ENCODE data around the gene PROSER2. TPM values are rescaled to one million over a fixed set of nuclear protein-coding genes. Genes with fewer than 3 reads are reported as not detected.

Gene PROSER2
- total RNA-seq, 2 donors from 2014 or later: 24.7 to 39.9 TPM

- H3K4me1 ChIP-seq (replicated peaks): no peaks in the 10 kb centered on the region
- no peaks in the 10 kb centered on the region for H3K36me3 ChIP-seq
- intact Hi-C loops (cut with DNase I): no loop called here
- H3K27ac ChIP-seq: no peak overlapping the region
- no peak for DNase-seq (ENCODE audit: low spot score)
- TF ChIP-seq CTCF (IDR thresholded peaks at IDR 0.05) (no peak), POLR2A (IDR thresholded peaks at IDR 0.05) (no peak), POLR2AphosphoS5 (IDR thresholded peaks at IDR 0.05) (no peak)
- 29% methylated on average over 2 of the region's 2 CpGs for WGBS
- H3K9me3 ChIP-seq: no peaks in the 10 kb centered on the region
- H3K27me3 ChIP-seq (replicated peaks; ENCODE audit: insufficient read depth): no peaks in the 10 kb centered on the region
- no peak overlapping the region for H3K4me3 ChIP-seq
Measured at GRCh38 chr10:11789306-11789705, 33.9 kb upstream of the PROSER2 start.

GRCh38 chr10:11789956-11790355, 33.2 kb upstream of the PROSER2 start:
- DNase-seq (ENCODE audit: low spot score): no peak
- Histone ChIP-seq H3K27me3 (replicated peaks; ENCODE audit: insufficient read depth) (no peaks in the 10 kb centered on the region), H3K27ac (no peak overlapping the region), H3K36me3 (no peaks in the 10 kb centered on the region), H3K4me3 (no peak overlapping the region), H3K4me1 (replicated peaks) (peaks cover 2% of the 10 kb centered on the region), H3K9me3 (no peaks in the 10 kb centered on the region)
- intact Hi-C loops (cut with DNase I): no loop called here
- TF ChIP-seq POLR2AphosphoS5 (IDR thresholded peaks at IDR 0.05): no peak
- no peak for TF ChIP-seq CTCF (IDR thresholded peaks at IDR 0.05)
- TF ChIP-seq POLR2A (IDR thresholded peaks at IDR 0.05): no peak
- 65% methylated on average over 8 of the region's 8 CpGs for WGBS

- intact Hi-C loops (cut with DNase I): no loop called here
- WGBS: 87% methylated on average over 11 of the region's 12 CpGs
- Histone ChIP-seq H3K4me1 (replicated peaks) (peaks cover 3% of the 10 kb centered on the region), H3K36me3 (no peaks in the 10 kb centered on the region), H3K27me3 (replicated peaks; ENCODE audit: insufficient read depth) (no peaks in the 10 kb centered on the region), H3K4me3 (no peak overlapping the region), H3K27ac (no peak overlapping the region), H3K9me3 (no peaks in the 10 kb centered on the region)
- TF ChIP-seq CTCF (IDR thresholded peaks at IDR 0.05) (no peak), POLR2AphosphoS5 (IDR thresholded peaks at IDR 0.05) (no peak), POLR2A (IDR thresholded peaks at IDR 0.05) (no peak)
- no peak for DNase-seq (ENCODE audit: low spot score)
Measured at GRCh38 chr10:11793762-11794479, 29.2 kb upstream of the PROSER2 start.

- WGBS: 97% methylated on average over 5 of the region's 5 CpGs
- DNase-seq (ENCODE audit: low spot score): no peak
Measured at GRCh38 chr10:11794566-11794965, 28.6 kb upstream of the PROSER2 start.

More at GRCh38 chr10:11794566-11794965, 28.6 kb upstream of the PROSER2 start:
- Histone ChIP-seq H3K27me3 (replicated peaks; ENCODE audit: insufficient read depth) (no peaks in the 10 kb centered on the region), H3K36me3 (no peaks in the 10 kb centered on the region), H3K4me3 (no peak overlapping the region), H3K9me3 (no peaks in the 10 kb centered on the region), H3K27ac (no peak overlapping the region), H3K4me1 (replicated peaks) (peaks cover 3% of the 10 kb centered on the region)
- intact Hi-C loops (cut with DNase I): no loop called here
- TF ChIP-seq POLR2AphosphoS5 (IDR thresholded peaks at IDR 0.05): no peak
- no peak for TF ChIP-seq POLR2A (IDR thresholded peaks at IDR 0.05)
- no peak for TF ChIP-seq CTCF (IDR thresholded peaks at IDR 0.05)
